AG09319 (cell line): Measurements from ENCODE around the gene MED15.

Experiments used
- DNase-seq: peaks from one replicate; pipeline ENCODE4 v3.0.0-alpha.2; 2010; ENCODE audit warnings: low read depth; ENCODE audit errors: extremely low read depth
- TF ChIP-seq, protein P1 (sequence below): IDR thresholded peaks from 2 replicates; pipeline ENCODE4 v1.5.1; 2011; ENCODE audit warnings: low read depth, mild to moderate bottlenecking, inconsistent platforms, low read length, moderate library complexity

The MED15 gene

DNA sequence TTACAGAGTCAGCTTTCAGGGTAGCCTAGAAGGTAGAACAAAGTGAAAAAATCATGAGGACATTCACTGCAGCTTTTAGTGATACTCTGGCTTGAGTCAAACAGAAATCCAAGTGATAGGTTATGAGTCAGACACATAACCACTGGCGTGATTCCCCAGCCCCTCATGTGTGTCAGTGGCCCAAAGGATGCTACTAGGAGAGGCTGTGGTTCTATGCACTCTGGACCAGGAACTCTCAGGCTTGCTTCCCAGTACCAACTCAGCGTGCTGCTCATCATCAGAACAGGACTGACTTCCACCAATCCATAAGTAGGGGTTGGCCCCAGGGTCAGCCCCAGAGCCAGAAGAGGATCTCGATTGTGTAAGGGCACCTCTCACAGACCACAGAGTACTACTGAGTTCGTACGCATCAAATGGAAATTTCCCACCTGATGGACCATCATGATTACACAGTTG lies 116.8 kb downstream of the MED15 start:
- TF ChIP-seq, protein P1, sequence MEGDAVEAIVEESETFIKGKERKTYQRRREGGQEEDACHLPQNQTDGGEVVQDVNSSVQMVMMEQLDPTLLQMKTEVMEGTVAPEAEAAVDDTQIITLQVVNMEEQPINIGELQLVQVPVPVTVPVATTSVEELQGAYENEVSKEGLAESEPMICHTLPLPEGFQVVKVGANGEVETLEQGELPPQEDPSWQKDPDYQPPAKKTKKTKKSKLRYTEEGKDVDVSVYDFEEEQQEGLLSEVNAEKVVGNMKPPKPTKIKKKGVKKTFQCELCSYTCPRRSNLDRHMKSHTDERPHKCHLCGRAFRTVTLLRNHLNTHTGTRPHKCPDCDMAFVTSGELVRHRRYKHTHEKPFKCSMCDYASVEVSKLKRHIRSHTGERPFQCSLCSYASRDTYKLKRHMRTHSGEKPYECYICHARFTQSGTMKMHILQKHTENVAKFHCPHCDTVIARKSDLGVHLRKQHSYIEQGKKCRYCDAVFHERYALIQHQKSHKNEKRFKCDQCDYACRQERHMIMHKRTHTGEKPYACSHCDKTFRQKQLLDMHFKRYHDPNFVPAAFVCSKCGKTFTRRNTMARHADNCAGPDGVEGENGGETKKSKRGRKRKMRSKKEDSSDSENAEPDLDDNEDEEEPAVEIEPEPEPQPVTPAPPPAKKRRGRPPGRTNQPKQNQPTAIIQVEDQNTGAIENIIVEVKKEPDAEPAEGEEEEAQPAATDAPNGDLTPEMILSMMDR: no peak
- no peak for DNase-seq

DNA sequence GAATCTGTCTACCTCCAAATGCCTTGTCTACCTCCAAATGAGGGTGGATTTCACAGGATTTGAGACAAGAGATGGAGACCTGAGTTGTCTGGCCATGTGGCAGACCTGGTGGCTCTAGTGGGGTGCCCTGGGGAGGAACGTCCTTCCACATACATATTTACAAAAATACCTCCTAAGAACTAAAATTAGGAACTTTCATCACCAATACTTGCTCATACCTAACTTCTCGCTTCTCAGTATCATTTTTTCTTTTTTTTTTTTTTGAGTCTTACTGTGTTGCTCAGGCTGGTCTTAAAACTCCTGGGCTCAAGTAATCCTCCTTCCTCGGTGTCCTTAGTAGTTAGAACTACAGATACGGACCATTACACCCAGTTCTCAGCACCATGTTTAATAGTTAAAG lies 117.9 kb downstream of the MED15 start:
- TF ChIP-seq, protein P1: no peak

DNA sequence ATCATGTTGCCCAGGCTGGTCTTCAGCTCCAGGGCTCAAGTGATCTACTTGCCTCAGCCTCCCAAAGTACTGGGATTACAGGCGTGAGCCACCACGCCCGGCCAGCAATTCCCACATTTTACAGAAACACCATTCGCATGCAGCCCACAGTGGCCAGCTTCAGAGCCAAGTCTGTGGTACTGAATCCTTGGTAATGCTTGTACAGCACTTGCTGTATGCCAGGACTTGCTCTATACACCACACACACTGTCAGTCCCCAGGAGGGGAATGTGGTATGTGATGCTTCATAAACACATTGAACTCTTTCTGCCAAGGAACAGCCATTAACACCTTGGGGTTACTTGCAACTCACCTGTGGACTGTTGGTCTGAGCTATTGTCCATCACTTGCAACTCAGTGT lies 119.4 kb downstream of the MED15 start:
- TF ChIP-seq, protein P1: no peak
- no peak for DNase-seq

More for the DNA sequence above, 117.9 kb downstream of the MED15 start:
- DNase-seq: no peak

DNA sequence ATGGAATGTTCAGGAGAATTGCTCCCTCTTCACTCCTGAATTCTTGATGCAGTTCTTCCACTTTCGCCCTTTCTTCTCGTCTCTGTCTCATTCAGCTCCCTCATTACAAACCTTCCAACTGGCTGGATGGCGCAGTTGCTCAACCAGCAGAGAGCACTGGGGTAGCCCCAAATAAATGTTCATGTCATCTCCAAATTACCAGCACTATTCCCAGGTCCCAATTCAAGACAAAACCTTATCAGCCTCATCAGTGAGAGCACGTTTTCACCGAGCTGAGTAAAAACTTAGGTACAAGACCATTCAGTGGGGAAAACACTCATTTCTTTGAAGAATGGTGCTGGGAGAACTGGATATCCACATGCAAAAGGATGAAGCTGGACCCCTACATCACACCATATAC lies 120.0 kb downstream of the MED15 start:
- TF ChIP-seq, protein P1: no peak
- no peak for DNase-seq

DNA sequence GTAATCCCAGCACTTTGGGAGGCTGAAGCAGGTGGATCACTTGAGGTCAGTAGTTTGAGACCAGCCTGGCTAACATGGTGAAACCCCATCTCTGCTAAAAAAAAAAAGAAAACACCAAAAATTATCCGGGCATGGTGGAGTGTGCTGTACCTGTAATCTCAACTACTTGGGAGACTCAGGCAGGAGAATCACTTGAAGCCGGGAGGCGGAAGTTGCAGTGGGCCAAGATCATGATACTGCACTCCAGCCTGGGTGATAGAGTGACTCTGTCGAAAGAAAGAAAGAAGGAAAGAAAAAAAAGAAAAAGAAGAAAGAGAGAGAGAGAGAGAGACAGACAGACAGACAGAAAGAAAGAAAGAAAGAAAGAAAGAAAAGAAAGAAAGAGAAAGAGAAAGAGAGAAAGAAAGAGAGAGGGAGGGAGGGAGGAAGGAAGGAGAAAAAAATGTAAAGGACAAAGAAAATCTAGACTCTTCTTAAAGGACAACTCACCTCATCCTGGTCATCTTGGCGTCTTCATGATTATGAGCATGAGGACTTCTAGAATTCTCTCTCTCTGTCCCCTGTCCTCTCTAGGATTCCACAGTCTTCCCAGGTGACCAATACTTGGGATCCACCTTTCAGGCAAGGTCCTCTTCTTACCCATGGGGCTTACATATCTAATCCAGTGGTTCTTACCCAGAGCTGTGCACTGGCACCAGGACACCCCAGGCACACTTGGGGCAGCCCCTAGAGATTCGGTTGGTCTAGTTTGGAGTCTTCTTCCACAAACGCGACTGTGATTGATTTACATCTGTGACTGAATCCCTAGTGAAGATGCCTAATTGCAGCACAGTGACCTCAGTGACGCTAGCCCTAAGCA lies 120.9 kb downstream of the MED15 start:
- DNase-seq: no peak
- TF ChIP-seq, protein P1: no peak

DNA sequence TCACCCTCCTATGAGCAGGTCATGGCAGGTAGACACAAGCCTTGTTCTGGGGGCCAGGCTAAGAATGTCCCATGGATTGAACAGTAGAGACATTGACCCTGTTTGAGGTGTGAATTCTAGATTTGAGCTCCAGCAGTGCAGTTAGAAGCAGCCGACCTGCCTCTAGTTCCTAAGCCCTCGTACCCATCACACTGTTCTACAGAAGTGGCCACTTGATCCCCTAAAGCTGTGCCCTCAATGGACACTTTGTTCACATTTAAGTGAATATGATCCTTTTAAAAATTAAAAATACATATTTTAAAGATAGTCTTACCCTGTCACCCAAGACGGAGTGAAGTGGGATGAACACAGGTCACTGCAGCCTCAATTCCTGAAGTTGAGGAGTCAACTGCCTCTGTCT lies 122.0 kb downstream of the MED15 start:
- TF ChIP-seq, protein P1: no peak
- no peak for DNase-seq

DNA sequence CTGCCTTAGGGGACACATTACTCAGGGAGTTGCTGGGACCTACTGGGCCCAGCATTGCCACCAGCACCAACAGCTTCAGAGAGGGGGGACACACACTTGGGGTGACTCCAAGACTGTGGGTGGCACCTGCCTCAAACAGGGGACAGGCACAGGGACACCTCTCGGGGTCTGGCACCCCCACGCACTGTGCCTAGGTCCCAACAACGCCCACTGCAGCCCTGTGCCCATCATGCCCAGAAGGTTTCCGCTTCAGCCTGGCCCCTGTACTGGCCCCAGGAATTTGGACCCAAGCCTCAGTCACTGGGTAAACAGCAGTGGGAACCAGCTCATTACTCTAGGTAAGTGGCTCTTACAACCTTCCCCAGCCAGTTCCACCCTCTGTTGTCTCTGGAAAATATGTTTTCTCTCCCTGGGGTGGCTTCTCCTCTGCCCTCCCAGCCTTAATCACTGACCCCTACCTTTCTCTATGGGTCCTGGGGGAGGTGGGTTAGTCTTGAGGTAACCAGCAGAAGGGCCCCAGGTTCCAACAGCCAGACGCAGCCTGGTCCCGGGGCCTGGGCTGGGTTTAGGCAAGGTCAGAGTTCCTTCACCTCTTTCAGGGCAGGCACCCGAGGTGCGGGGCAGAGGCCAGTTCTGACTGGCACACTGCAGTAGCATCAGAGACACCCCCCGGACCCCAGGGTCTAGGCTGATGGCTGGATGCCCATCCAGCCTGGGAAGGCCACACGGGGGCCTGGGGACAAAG lies 123.6 kb downstream of the MED15 start:
- TF ChIP-seq, protein P1: no peak
- DNase-seq: no peak
